OCI-M2 (cell line): ENCODE measurements around the gene AIFM3.
"Not testable (repeated sequence)": the region's sequence is repeated elsewhere in the genome, so short reads cannot be mapped to it uniquely, and the experiment has no call there.

Experiments used
- DNase-seq: peaks from one replicate; lab custom pipeline; 2025; ENCODE audit not compliant: unreplicated experiment; lab: John Stamatoyannopoulos, UW

Gene AIFM3, protein sequence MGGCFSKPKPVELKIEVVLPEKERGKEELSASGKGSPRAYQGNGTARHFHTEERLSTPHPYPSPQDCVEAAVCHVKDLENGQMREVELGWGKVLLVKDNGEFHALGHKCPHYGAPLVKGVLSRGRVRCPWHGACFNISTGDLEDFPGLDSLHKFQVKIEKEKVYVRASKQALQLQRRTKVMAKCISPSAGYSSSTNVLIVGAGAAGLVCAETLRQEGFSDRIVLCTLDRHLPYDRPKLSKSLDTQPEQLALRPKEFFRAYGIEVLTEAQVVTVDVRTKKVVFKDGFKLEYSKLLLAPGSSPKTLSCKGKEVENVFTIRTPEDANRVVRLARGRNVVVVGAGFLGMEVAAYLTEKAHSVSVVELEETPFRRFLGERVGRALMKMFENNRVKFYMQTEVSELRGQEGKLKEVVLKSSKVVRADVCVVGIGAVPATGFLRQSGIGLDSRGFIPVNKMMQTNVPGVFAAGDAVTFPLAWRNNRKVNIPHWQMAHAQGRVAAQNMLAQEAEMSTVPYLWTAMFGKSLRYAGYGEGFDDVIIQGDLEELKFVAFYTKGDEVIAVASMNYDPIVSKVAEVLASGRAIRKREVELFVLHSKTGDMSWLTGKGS

DNA sequence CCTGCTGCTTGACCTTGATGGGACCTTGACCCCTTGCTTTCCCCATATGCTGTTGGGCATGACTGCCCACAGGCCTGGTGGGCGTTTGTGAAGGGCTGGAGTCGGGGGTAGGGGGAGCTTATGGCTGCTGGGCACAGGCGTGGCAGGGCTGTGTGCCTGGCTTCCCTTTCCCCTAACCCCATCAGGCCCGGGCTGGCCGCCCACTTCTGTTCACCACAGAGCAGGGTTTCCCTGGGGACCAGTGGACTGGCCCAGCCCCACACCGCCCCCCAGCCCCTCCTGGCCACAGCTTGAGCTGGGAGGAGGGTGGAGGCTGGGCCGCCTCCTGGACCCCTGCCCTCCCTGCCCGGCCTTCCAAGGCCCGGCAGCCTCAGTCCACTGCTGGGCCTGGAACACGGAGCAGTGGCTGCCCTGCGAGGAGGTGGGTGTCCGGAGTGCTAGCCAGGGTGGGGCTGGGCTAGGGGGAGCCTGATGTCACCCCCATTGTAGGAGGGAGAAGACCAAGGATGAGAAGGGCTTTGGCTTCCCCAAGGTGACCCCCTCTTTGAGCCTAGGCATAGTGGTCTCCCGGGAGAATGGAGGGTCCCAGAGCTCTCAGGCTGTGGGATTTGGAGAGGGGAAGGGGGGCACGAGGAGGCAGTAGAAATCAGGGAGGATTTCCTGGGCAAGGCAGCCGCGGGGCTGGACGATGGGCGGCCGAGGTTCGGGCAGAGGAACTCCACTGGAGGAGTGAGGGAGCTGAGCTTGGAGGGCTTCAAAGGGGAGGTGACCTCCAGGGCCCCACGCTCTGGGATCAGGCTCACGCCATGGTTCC lies at the start of gene AIFM3:
Gene AIFM3, plus strand, starts transcription at position 373 of the 814 bp plus-strand sequence. CDS start 690 bp downstream, outside the sequence.
- DNase-seq = no peak

DNA sequence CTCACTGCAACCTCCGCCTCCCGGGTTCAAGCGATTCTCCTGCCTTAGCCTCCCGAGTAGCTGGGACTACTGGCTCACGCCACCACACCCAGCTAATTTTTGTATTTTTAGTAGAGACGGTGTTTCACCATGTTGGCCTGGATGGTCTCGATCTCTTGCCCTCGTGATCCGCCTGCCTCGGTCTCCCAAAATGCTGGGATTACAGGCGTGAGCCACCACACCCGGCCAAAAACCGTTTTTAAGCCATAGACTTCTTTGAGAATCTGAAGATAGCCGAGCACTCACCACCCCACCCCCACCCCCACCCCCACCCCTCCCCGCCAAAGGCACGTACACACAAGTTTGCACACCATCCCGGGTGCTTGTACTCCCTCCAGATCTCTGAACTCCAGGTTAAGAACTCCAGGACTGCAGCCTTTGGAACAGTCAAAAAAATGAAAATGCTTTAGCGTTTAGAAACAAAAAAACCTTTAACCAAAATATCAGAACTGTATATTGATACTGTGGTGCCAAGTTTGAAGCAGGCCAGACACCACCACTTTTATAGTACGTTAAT lies 48.3 kb upstream of the AIFM3 start:
- DNase-seq = no peak

DNA sequence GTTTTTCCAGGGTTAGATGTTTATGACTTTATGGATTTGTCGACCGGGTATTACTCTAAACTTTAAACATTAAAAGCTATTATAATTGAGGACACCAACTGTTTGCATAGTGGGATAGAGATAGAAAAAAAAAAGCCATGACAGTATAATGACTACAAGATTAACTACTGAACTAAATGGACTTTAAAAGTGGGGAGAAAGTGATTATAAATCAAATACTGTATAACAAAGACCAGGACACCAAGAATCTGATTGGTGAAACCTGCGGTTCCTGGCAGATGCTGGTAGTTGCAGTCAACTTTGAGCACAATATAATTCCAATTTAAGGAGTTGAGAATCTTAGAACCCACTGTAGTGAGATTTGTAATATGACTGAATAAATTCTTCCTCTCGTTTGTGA lies 47.3 kb upstream of the AIFM3 start:
- no peak for DNase-seq

DNA sequence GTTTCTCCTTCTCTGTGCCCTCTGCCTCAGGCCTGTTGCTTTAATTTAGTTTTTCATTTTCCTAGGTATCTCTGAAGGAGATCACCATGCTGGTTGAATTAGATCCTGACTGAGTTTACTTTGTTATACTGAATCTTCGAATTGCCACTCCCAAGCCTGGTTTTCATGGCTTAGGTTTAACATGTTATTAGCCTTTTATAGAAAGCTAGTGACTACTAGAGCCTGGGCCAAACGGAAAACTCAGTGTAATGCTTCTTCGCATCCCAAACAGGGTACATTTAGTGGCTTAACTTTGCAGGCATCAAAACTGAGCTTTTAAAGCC lies 46.2 kb upstream of the AIFM3 start:
- DNase-seq = no peak

- DNase-seq = no peak
Measured at GRCh38 chr22:20922141-20922751, 44.8 kb upstream of the AIFM3 start.

DNA sequence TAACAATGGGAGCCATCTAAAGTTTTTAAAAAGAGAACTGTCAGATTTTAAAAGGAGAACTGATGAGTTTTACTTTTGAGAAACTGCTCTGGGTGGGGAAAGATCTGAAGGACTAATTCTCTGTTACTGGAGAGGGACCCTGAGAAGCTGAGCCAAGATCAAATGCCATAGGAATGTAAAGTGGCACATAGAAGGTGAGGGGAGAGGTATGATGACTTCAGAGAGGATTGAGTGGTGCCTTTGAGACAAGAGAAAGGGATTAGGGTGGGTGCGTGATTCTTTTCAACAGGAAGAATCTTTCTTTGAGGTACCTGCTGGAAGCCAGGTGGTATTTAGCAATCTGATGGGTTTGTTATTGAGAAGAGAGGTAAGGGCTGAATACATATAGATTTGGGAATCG lies 40.8 kb upstream of the AIFM3 start:
- no peak for DNase-seq

- no peak for DNase-seq
Measured at GRCh38 chr22:20927940-20928572, 39.0 kb upstream of the AIFM3 start.

DNA sequence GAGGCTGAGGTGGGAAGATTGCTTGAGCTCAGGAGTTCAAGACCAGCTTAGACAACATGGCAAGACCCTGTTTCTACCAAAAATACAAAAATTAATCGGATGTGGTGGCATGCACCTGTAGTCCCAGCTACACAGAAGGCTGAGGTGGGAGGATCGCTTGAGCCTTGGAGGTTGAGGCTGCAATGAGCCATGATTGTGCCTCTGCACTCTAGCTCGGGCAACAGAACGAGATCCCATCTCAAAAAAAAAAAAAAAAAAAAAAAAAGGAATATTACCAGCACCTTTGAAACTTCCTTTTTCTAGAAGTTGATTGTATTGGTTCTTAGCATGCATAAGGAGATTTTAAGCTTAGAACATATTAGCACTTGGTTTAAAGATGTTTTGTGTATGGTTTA lies 38.5 kb upstream of the AIFM3 start:
- DNase-seq = no peak

GRCh38 chr22:20930004-20930403 lies 37.1 kb upstream of the AIFM3 start:
- DNase-seq = no peak

DNA sequence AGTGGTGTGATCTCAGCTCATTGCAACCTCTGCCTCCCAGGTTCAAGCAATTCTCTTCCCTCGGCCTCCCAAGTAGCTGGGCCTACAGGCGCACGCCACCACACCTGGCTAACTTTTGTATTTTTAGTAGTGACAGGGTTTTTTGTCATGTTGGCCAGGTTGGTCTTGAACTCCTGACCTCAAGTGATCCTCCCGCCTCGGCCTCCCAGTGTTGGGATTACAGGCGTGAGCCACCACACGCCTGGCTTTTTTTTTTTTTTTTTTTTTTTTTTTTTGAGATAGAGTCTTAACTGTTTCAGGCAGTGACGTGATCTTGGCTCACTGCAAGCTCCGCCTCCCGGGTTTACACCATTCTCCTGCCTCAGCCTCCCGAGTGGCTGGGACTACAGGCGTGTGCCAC lies 36.6 kb upstream of the AIFM3 start:
- DNase-seq = not testable (repeated sequence)

DNA sequence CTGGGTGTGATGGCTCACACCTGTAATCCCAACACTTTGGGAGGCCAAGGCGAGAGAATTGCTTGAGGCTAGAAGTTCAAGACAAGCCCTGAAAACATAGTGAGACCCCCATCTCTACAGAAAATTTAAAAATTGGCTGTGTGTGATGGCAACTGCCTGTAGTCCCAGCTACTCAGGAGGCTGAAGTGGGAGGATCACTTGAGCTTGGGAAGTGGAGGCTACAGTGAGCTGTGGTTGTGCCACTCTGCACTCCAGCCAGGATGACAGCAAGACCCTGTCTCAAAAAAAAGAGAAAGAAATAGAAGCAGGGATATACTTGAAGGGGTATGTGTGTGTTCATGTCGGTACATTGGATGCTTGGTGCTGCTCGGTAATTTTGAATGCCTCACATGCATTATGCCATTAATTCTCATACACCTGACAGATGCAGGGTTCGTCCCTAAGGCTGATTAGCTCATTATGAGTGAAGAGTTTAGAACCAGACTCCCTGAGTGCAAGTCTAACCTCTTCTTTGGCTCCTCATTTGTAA lies 35.9 kb upstream of the AIFM3 start:
- no peak for DNase-seq

DNA sequence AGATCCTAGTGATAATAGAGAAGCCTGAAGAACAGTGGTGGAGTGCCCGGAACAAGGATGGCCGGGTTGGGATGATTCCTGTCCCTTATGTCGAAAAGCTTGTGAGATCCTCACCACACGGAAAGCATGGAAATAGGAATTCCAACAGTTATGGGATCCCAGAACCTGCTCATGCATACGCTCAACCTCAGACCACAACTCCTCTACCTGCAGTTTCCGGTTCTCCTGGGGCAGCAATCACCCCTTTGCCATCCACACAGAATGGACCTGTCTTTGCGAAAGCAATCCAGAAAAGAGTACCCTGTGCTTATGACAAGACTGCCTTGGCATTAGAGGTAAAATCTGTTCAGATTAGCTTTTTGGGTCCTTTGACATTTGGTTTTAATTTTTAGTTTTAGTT lies 33.1 kb upstream of the AIFM3 start:
- DNase-seq = no peak

DNA sequence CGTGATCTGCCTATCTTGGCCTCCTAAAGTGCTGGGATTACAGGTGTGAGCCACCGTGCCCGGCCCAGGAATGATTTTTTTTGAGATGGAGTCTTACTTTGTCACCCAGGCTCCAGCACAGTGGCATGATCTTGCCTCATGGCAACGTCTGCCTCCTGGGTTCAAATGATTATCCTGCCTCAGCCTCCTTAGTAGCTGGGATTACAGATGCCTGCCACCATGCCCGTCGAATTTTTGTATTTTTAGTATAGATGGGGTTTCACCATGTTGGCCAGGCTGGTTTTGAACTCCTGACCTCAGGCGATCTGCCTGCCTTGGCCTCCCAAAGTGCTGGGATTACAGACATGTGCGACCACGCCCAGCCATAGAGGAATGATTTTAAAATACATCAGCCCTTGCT lies 32.0 kb upstream of the AIFM3 start:
- not testable (repeated sequence) for DNase-seq

GRCh38 chr22:20935780-20936539 lies 31.1 kb upstream of the AIFM3 start:
- not testable (repeated sequence) for DNase-seq

DNA sequence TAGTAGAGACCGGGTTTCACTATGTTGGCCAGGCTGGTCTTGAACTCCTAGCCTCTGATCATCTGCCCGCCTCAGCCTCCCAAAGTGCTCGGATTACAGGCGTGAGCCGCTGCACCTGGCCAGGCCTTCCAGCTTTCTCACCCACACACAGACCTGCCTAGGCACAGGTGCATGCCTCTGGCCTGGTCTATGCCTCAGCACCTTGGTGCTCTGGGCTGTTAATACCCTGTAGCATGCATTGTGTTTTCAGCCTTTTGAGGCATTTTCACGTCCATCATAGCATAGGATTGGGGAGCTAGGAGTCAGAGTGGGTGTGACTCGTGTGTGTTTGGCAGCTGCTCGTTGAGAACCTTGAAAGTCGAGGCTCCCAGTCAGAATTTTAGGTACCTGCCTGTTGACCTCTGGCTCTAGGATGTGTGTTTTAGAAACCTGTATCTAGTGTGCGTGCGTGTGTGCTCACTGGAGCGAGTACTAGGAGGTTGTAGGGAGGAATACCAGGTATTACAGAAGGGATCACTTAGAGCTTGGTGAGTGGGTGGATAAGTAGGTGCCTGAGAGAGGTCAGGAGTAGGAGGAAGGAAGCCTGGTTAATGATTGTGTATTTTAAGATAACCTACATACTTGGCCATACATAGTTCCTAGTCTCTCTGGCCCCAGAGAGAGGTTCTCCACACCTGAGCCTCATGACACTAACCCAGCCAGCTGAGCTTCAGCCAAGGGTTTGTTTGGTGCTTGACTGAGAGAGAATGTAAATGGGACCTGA lies 29.8 kb upstream of the AIFM3 start:
- DNase-seq = no peak

DNA sequence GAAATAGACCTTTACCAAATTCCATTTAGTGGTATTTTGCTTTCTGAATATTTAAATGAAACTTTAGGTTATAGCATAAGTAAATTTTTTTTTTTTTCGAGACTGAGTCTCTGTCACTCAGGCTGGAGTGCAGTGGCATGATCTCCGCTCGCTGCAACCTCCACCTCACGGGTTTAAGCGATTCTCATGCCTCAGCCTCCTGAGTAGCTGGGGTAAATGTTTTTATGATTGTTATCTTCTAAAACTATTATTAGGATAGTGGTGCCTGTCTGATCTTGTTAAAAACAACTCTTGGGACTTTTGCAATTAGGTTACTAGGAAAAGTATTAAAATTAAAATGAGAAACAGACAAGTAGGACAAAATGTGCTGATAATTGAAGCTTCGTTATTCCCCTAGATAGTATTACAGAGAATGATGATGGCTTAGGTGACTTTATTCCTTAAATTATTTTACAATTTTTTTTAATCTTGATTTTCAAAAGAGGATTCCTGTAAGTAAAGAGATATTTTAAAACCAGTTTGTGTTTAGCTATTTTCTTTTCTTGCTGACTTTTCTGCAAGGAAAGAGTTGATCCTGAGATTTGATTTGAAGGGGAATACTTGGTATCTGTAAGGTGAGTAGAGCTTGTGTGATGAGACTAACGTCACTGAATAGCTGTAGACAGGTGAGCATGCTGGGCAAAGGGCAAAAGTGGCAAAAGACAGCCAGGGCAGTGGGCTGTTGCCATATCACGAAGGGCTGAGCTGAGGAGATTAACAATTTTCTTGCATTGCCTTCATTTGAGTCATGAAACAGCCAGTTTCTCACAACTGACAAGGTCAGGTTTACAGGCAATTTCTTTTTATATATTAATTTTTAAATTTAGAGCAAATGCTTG lies 29.0 kb upstream of the AIFM3 start:
- DNase-seq = no peak

- DNase-seq = not testable (repeated sequence)
Measured at GRCh38 chr22:20939457-20940185, 27.4 kb upstream of the AIFM3 start.
